Measurements from ENCODE around the gene TLCD3B.
A peak's percentile ranks its signal among the peaks of the same experiment; 100 is the strongest.

TLCD3B gene

GRCh38 chr16:30030841-30031413, at the start of gene TLCD3B:
Gene TLCD3B, minus strand, starts transcription at chr16:30031271. Its CDS starts 744 bp downstream, at chr16:30030527.
- TF ChIP-seq CTCF (IDR thresholded peaks at IDR 0.05; ENCODE audit: control extremely low read depth, extremely low read depth, low read depth, missing control alignments), result no peak
- CTCF ChIA-PET, result interaction anchor here (1.0 to 3.8 kb wide), 18 partner anchors 7 to 1085 kb away, joined by 3 to 47 read pairs (median 6); partner anchors contain the start of gene C16orf92
- no peak for DNase-seq (ENCODE audit: extremely low spot score)
- POLR2A ChIA-PET, result no interaction called here

GRCh38 chr16:30079480-30079879, 48.4 kb upstream of the TLCD3B start:
- CTCF ChIA-PET, result interaction anchor here (1.5 to 10.9 kb wide), 3 partner anchors 11 to 26 kb away, joined by 3 to 102 read pairs (median 5); partner anchors contain the start of gene TBX6
- no peak for TF ChIP-seq CTCF (IDR thresholded peaks at IDR 0.05; ENCODE audit: control extremely low read depth, extremely low read depth, low read depth, missing control alignments)
- POLR2A ChIA-PET, result interaction anchor here (0.7 to 1.5 kb wide), 4 partner anchors 11 to 14 kb away, joined by 3 to 6 read pairs (median 4); partner anchors contain the start of genes ALDOA and TBX6
- DNase-seq (ENCODE audit: extremely low spot score), result no peak

GRCh38 chr16:30078744-30079143, 47.7 kb upstream of the TLCD3B start:
- no peak for DNase-seq (ENCODE audit: extremely low spot score)
- POLR2A ChIA-PET, result interaction anchor here (1.1 to 1.5 kb wide), 2 partner anchors 13 kb away, joined by 5 to 6 read pairs; partner anchors contain the start of genes ALDOA and TBX6
- CTCF ChIA-PET, result interaction anchor here (1.0 to 10.9 kb wide), 4 partner anchors 10 to 56 kb away, joined by 3 to 102 read pairs (median 4); partner anchors contain the start of gene TBX6
- no peak for TF ChIP-seq CTCF (IDR thresholded peaks at IDR 0.05; ENCODE audit: control extremely low read depth, extremely low read depth, low read depth, missing control alignments)

GRCh38 chr16:30077656-30078055, 46.6 kb upstream of the TLCD3B start:
- ChIA-PET CTCF (interaction anchor here (10.9 kb wide), 1 partner anchor 14 kb away, joined by 102 read pairs; the partner anchor contains the start of gene TBX6), POLR2A (interaction anchor here (0.9 to 2.9 kb wide), 2 partner anchors 9 to 12 kb away, joined by 3 to 11 read pairs; partner anchors contain the start of gene ALDOA)
- TF ChIP-seq CTCF (IDR thresholded peaks at IDR 0.05; ENCODE audit: control extremely low read depth, extremely low read depth, low read depth, missing control alignments), result no peak
- no peak for DNase-seq (ENCODE audit: extremely low spot score)

GRCh38 chr16:30076276-30076791, 45.3 kb upstream of the TLCD3B start:
- ChIA-PET CTCF (interaction anchor here (1.1 to 10.9 kb wide), 2 partner anchors 9 to 15 kb away, joined by 7 to 102 read pairs; partner anchors contain the start of gene TBX6), POLR2A (interaction anchor here (2.9 kb wide), 1 partner anchor 11 kb away, joined by 11 read pairs; the partner anchor contains the start of gene ALDOA)
- TF ChIP-seq CTCF (IDR thresholded peaks at IDR 0.05; ENCODE audit: control extremely low read depth, extremely low read depth, low read depth, missing control alignments), result no peak
- DNase-seq (ENCODE audit: extremely low spot score), result no peak

GRCh38 chr16:30075503-30076275, 44.6 kb upstream of the TLCD3B start, which contains the start of gene PPP4C:
Gene PPP4C, plus strand, starts transcription at chr16:30075994. Its CDS starts 384 bp downstream, at chr16:30076378.
- ChIA-PET CTCF (interaction anchor here (1.1 to 10.9 kb wide), 2 partner anchors 8 to 16 kb away, joined by 7 to 102 read pairs; partner anchors contain the start of gene TBX6), POLR2A (interaction anchor here (2.9 kb wide), 1 partner anchor 10 kb away, joined by 11 read pairs; the partner anchor contains the start of gene ALDOA)
- DNase-seq (ENCODE audit: extremely low spot score), result peak; percentile 94
- TF ChIP-seq CTCF (IDR thresholded peaks at IDR 0.05; ENCODE audit: control extremely low read depth, extremely low read depth, low read depth, missing control alignments), result no peak
